ENCODE results near the gene HERPUD2. TPM values are rescaled to one million over a fixed set of nuclear protein-coding genes. Genes with fewer than 3 reads are reported as not detected.

The HERPUD2 gene
- total RNA-seq, 2 donors from 2014 or later, result 14.0 to 23.9 TPM

DNA sequence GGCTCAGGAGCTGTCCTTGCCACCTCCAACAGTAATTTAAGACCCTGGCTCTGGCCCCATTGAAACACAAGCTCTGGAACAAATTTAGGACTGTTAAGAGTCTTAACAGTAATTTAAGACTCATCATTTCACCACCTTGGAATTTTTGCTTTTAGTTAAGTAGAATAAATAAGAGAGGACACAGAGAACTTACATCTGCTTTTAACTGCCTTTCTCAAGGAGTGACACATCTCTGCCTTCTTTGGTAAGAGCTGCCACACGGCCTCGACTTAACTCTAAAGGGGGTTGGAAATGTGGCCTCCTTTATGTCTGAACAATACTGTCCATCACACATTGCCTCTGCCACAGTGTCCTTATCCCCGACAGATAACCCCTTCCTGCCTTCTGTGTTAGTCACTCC, 77.9 kb downstream of the HERPUD2 start:
- TF ChIP-seq, protein P1, sequence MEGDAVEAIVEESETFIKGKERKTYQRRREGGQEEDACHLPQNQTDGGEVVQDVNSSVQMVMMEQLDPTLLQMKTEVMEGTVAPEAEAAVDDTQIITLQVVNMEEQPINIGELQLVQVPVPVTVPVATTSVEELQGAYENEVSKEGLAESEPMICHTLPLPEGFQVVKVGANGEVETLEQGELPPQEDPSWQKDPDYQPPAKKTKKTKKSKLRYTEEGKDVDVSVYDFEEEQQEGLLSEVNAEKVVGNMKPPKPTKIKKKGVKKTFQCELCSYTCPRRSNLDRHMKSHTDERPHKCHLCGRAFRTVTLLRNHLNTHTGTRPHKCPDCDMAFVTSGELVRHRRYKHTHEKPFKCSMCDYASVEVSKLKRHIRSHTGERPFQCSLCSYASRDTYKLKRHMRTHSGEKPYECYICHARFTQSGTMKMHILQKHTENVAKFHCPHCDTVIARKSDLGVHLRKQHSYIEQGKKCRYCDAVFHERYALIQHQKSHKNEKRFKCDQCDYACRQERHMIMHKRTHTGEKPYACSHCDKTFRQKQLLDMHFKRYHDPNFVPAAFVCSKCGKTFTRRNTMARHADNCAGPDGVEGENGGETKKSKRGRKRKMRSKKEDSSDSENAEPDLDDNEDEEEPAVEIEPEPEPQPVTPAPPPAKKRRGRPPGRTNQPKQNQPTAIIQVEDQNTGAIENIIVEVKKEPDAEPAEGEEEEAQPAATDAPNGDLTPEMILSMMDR (IDR thresholded peaks at IDR 0.05), result no peak
- no peak for DNase-seq (ENCODE audit: low spot score)
- Histone ChIP-seq H3K27ac (no peak overlapping the region), H3K36me3 (no peaks in the 10 kb centered on the region), H3K4me1 (no peaks in the 10 kb centered on the region), H3K4me3 (no peak overlapping the region), H3K9me3 (no peaks in the 10 kb centered on the region), H3K27me3 (no peaks in the 10 kb centered on the region)

DNA sequence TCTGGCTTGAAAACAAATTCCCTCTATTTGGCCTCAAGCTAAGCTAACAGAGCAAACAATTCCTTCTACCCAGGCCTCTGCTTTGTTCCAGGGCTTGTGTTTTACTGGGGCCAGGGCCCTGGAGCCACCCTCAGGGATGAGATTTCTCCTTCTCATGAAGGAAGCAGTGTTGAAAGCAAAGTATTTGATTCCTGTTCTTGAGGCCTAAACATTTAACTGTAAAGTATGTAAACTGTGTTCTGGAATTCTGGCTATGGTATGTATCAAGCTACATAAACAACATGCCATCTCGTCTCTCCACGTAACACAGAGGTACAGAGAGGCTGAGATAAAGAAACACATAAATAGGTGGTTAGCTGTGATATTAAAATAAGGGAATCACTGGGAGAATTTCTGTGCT, 81.8 kb downstream of the HERPUD2 start:
- H3K4me1 ChIP-seq, result no peaks in the 10 kb centered on the region
- no peaks in the 10 kb centered on the region for H3K9me3 ChIP-seq
- no peak overlapping the region for H3K27ac ChIP-seq
- DNase-seq (ENCODE audit: low spot score), result no peak
- H3K36me3 ChIP-seq, result no peaks in the 10 kb centered on the region
- TF ChIP-seq, protein P1 (IDR thresholded peaks at IDR 0.05), result no peak
- no peak overlapping the region for H3K4me3 ChIP-seq
- H3K27me3 ChIP-seq, result no peaks in the 10 kb centered on the region

- H3K36me3 ChIP-seq, result no peaks in the 10 kb centered on the region
- H3K4me1 ChIP-seq, result peaks cover 0 to 5% of the 10 kb centered on the region in 2 donors
- DNase-seq (ENCODE audit: low spot score), result no peak
- no peaks in the 10 kb centered on the region for H3K27me3 ChIP-seq
- no peak overlapping the region for H3K27ac ChIP-seq
- TF ChIP-seq, protein P1 (IDR thresholded peaks at IDR 0.05), result no peak
- H3K9me3 ChIP-seq, result no peaks in the 10 kb centered on the region
- no peak overlapping the region for H3K4me3 ChIP-seq
Measured at GRCh38 chr7:35605760-35606159, 89.2 kb downstream of the HERPUD2 start.

GRCh38 chr7:35604595-35604994, 90.3 kb downstream of the HERPUD2 start:
- Histone ChIP-seq H3K36me3 (no peaks in the 10 kb centered on the region), H3K27ac (no peak overlapping the region), H3K4me1 (peaks cover 0 to 5% of the 10 kb centered on the region in 2 donors), H3K9me3 (no peaks in the 10 kb centered on the region), H3K4me3 (no peak overlapping the region), H3K27me3 (no peaks in the 10 kb centered on the region)
- no peak for DNase-seq (ENCODE audit: low spot score)
- TF ChIP-seq, protein P1 (IDR thresholded peaks at IDR 0.05), result no peak

GRCh38 chr7:35599645-35600044, 95.3 kb downstream of the HERPUD2 start:
- Histone ChIP-seq H3K27ac (no peak overlapping the region), H3K9me3 (no peaks in the 10 kb centered on the region)
- TF ChIP-seq, protein P1 (IDR thresholded peaks at IDR 0.05), result no peak

GRCh38 chr7:35599061-35599460, 95.9 kb downstream of the HERPUD2 start:
- Histone ChIP-seq H3K4me1 (peaks cover 0 to 6% of the 10 kb centered on the region in 2 donors), H3K27me3 (no peaks in the 10 kb centered on the region), H3K9me3 (no peaks in the 10 kb centered on the region), H3K4me3 (no peak overlapping the region), H3K27ac (no peak overlapping the region), H3K36me3 (no peaks in the 10 kb centered on the region)
- TF ChIP-seq, protein P1 (IDR thresholded peaks at IDR 0.05), result no peak
- no peak for DNase-seq (ENCODE audit: low spot score)

More at GRCh38 chr7:35599645-35600044, 95.3 kb downstream of the HERPUD2 start:
- Histone ChIP-seq H3K27me3 (no peaks in the 10 kb centered on the region), H3K4me1 (peaks cover 0 to 6% of the 10 kb centered on the region in 2 donors), H3K4me3 (no peak overlapping the region), H3K36me3 (no peaks in the 10 kb centered on the region)
- no peak for DNase-seq (ENCODE audit: low spot score)
